Adrenal gland (tissue), 12 donors: ENCODE results near the gene NARS2. TPM values are rescaled to one million over a fixed set of nuclear protein-coding genes. Genes with fewer than 3 reads are reported as not detected.
"Not testable (repeated sequence)": the region's sequence is repeated elsewhere in the genome, so short reads cannot be mapped to it uniquely, and the experiment has no call there.

Source experiments
- DNase-seq, 7 donors: peaks; one replicate each; pipeline ENCODE4 v3.0.0-alpha.2; 2019 to 2020
- H3K27ac ChIP-seq, 5 donors: fragments of 200-600 bp; sonication (generic) in 4 of 5; 1 replicate in 3 of 5; 2 replicates in 2 of 5; pipeline versions ENCODE4 v1.5.1 to v1.8.0; 2016 to 2020; ENCODE audit warnings: mild to moderate bottlenecking in 1 of 5
- H3K27me3 ChIP-seq: fragments of 200-600 bp; 2 replicates; pipeline ENCODE4 v1.8.0; 2021
- H3K36me3 ChIP-seq, 2 donors: fragments of 200-600 bp; replicated peaks in 1 of 2; 1 replicate in 1 of 2; 2 replicates in 1 of 2; pipeline versions ENCODE4 v1.5.1 to v1.8.0; 2018 to 2022
- H3K4me1 ChIP-seq, 2 donors: fragments of 200-600 bp; replicated peaks in 1 of 2; 1 replicate in 1 of 2; 2 replicates in 1 of 2; pipeline versions ENCODE4 v1.5.1 to v1.8.0; 2018 to 2021
- H3K4me3 ChIP-seq, 4 donors: fragments of 200-600 bp; sonication (generic) in 3 of 4; one replicate each; pipeline ENCODE4 v1.5.1; 2016 to 2018
- H3K9me3 ChIP-seq, 3 donors: fragments of 200-600 bp; sonication (generic) in 1 of 3; replicated peaks in 1 of 3; 1 replicate in 2 of 3; 2 replicates in 1 of 3; pipeline versions ENCODE4 v1.5.1 to v1.8.0; 2016 to 2021
- POLR2A ChIP-seq, 2 donors: fragments of 450-650 bp; IDR thresholded peaks; one replicate each; pipeline ENCODE4 v1.6.1; 2017; ENCODE audit warnings: antibody characterized with exemption in 2 of 2, mild to moderate bottlenecking in 2 of 2, moderate library complexity in 1 of 2
- WGBS, 4 donors: extraction: QIAGEN DNeasy Blood & Tissue Kit in 2 of 4; methylation state at CpG; one replicate each; pipeline versions ENCODE4 v1.1.5 to v1.1.7; 2013 to 2017; 5-methylcytosine and 5-hydroxymethylcytosine counted together
- intact Hi-C, 2 donors: fragments of 100-400 bp; cut with DNase I; formaldehyde crosslinking; loops; one replicate each; pipeline versions ENCODE4 v1.14.1 to v1.15.0; 2022 to 2023
- polyA plus RNA-seq, 3 donors: library from polyadenylated mRNA; stranded (reverse); fragments of 200-250 nt in 2 of 3; fragments of 350-450 nt in 1 of 3; fragmentation: Illumina TruSeq in 1 of 3; extraction: RNeasy Lipid Tissue Mini Kit (QIAGEN cat#74804) in 1 of 3; gene quantifications; one replicate each; pipeline ENCODE4 v1.2.3, GENCODE V29; 2013 to 2014
- total RNA-seq, 9 donors: library from RNA; depleted of rRNA in 4 of 9; stranded (reverse); fragments of >200 nt in 4 of 9; fragments of 120-200 nt in 1 of 9; fragmentation: NEBNext Ultra II Directional in 1 of 9; extraction: Animal tissue kit (Norgen Biotek cat#: 25700) in 1 of 9; gene quantifications; one replicate each; pipeline versions ENCODE4 v1.1.0 to v1.2.4, GENCODE V29; 2013 to 2023
- TF ChIP-seq, protein P1 (sequence below), 6 experiments: fragments of 450-650 bp in 4 of 6; fragments of 200-600 bp in 2 of 6; sonication (generic) in 1 of 6; IDR thresholded peaks; 1 replicate in 5 of 6; 2 replicates in 1 of 6; pipeline versions ENCODE4 v1.5.1 to v1.8.0; 2016 to 2021; ENCODE audit warnings: antibody characterized with exemption in 6 of 6, mild to moderate bottlenecking in 2 of 6, moderate library complexity in 1 of 6
- donor health status: healthy with polysubstance abuse.
- donor health status: Bipolar disorder and iron deficiency.
- donor health status: DM: yes; HTN: yes; CAD: no.
- donor health status: DM: no; HTN: no; CAD: no.
- donor health status: DM: no; HTN: no; CAD: no.
- donor health status: DM: yes; HTN: yes; CAD: no.

The NARS2 gene
- total and polyA plus RNA-seq, 12 donors = 8.4 to 33.3 (median 21.1) TPM

DNA sequence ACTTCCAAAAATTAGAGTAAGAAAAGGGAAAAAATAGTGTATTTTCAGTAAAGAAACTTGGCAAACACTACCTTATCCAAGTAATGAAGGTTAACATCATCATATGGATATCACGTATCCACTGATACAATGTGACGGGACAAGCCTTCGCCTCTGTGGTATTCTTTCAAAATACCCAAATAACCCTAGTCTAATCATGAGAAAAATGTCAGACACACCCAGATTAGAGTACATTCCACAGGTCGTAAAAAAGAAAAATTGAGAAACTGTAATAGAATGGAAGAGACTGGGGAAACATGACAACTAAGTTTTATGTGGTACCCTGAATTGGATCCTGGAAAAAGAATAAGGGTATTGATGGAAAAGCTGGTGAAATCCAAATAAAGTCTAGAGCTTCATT, 48.9 kb downstream of the NARS2 start:
- no peaks in the 10 kb centered on the region for H3K27me3 ChIP-seq
- no peak overlapping the region for H3K27ac ChIP-seq
- WGBS, 4 donors = 91 to 96% (median 92%) methylated on average over 4 of the region's 4 CpGs
- H3K4me1 ChIP-seq = no peaks in the 10 kb centered on the region
- no peak for DNase-seq
- no peaks in the 10 kb centered on the region for H3K9me3 ChIP-seq
- no peaks in the 10 kb centered on the region for H3K36me3 ChIP-seq
- intact Hi-C loops = no loop called here
- TF ChIP-seq POLR2A (IDR thresholded peaks at IDR 0.05) = no peak
- TF ChIP-seq, protein P1, sequence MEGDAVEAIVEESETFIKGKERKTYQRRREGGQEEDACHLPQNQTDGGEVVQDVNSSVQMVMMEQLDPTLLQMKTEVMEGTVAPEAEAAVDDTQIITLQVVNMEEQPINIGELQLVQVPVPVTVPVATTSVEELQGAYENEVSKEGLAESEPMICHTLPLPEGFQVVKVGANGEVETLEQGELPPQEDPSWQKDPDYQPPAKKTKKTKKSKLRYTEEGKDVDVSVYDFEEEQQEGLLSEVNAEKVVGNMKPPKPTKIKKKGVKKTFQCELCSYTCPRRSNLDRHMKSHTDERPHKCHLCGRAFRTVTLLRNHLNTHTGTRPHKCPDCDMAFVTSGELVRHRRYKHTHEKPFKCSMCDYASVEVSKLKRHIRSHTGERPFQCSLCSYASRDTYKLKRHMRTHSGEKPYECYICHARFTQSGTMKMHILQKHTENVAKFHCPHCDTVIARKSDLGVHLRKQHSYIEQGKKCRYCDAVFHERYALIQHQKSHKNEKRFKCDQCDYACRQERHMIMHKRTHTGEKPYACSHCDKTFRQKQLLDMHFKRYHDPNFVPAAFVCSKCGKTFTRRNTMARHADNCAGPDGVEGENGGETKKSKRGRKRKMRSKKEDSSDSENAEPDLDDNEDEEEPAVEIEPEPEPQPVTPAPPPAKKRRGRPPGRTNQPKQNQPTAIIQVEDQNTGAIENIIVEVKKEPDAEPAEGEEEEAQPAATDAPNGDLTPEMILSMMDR (IDR thresholded peaks at IDR 0.05) = no peak
- no peak overlapping the region for H3K4me3 ChIP-seq

DNA sequence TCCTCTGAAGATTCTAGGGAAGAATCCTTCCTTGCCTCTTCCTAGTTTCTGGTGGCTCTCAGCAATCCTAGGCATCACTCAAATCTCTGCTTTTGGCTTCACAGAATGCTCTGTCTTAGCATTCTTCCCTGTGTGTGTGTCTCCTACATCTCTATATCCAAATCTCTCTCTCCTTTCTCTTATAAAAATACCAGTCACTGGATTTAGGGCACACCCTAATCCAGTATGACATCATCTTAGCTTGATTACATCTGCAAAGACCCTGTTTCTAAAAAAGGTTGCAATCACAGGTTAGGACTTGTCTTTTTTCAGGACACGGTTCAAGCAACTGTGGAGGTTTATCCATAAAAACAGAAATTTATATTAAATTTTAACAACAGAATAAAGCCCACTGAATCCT, 54.4 kb downstream of the NARS2 start:
- Histone ChIP-seq H3K36me3 (no peaks in the 10 kb centered on the region), H3K4me3 (no peak overlapping the region), H3K9me3 (no peaks in the 10 kb centered on the region), H3K27ac (no peak overlapping the region), H3K4me1 (no peaks in the 10 kb centered on the region), H3K27me3 (no peaks in the 10 kb centered on the region)
- TF ChIP-seq, protein P1 (IDR thresholded peaks at IDR 0.05) = no peak
- no peak for TF ChIP-seq POLR2A (IDR thresholded peaks at IDR 0.05)
- intact Hi-C loops = no loop called here
- no peak for DNase-seq
- WGBS, 4 donors = 93 to 97% (median 95%) methylated on average over 1 of the region's 1 CpG

DNA sequence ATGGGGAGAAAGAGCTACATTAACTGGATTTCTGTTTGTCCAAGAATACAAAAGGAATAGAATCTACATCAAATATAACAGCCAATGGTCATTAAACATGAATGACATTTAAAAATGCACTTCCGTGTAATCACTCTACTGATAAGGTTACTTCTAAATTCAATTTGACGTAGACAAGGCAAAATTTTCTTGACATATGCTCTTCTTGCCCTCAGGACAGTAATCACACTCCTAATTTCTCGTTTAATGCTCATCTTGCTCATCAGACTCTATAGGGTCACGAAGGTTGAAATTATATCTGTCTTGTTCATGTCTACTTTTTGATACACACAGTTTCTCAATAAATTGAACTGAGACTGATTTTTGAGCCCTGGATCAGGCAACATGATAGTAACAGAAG, 58.4 kb downstream of the NARS2 start:
- intact Hi-C loops = no loop called here
- no peaks in the 10 kb centered on the region for H3K4me1 ChIP-seq
- H3K9me3 ChIP-seq = no peaks in the 10 kb centered on the region
- no peaks in the 10 kb centered on the region for H3K27me3 ChIP-seq
- H3K36me3 ChIP-seq = no peaks in the 10 kb centered on the region
- DNase-seq = no peak
- H3K27ac ChIP-seq = peak overlapping the region in 1 of 5 donors; percentile 0
- H3K4me3 ChIP-seq = no peak overlapping the region
- WGBS, 4 donors = 78 to 84% (median 82%) methylated on average over 4 of the region's 4 CpGs
- TF ChIP-seq, protein P1 (IDR thresholded peaks at IDR 0.05) = no peak
- no peak for TF ChIP-seq POLR2A (IDR thresholded peaks at IDR 0.05)

DNA sequence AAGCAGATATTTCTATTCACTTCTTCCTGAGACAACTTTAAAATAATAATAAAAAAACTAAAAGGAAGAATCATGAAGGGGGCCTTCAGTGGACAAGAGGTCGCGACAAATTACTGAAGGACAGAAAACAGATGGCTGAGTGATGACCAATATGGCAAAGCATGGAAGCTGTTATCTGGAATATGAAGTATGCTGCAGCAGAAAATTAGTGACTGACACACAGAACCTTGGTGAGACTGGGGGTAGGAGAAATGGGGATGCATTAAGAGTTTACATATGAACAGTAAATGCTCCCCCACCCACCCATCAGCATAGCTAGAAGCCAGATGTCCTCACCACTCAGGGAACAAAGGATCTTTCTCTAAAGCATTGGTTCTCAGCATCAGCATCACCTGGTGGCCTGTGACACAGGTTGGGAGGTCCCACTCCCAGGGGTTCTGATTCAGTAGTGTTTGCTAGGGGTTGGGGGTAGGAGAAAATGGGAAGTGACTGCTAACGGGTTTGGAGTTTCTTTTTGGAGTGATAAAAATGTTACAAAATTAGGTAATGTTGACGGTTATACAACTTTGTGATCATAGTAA, 59.7 kb downstream of the NARS2 start:
- H3K36me3 ChIP-seq = no peaks in the 10 kb centered on the region
- no peaks in the 10 kb centered on the region for H3K4me1 ChIP-seq
- DNase-seq = no peak
- intact Hi-C loops = no loop called here
- no peak overlapping the region for H3K4me3 ChIP-seq
- no peaks in the 10 kb centered on the region for H3K27me3 ChIP-seq
- peaks cover 0 to 9% (median 0%) of the 10 kb centered on the region in 3 donors for H3K9me3 ChIP-seq
- WGBS, 4 donors = 56 to 83% (median 61%) methylated on average over 4 of the region's 4 CpGs
- TF ChIP-seq, protein P1 (IDR thresholded peaks at IDR 0.05) = no peak
- TF ChIP-seq POLR2A (IDR thresholded peaks at IDR 0.05) = no peak
- H3K27ac ChIP-seq = no peak overlapping the region

DNA sequence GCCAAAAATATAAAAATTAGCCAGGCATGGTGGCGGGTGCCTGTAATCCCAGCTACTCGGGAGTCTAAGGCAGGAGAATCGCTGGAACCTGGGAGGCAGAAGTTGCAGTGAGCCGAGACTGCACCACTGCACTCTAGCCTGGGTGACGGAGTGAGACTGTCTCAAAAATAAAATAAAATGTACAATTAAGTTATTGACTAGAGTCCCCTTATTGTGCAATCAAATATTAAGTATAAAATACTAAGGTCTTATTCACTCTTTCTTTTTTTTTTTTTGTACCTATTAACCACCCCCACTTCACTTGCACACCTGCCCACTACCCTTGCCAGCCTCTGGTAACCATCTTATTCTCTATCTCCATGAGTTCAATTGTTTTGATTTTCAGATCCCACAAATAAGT, 61.6 kb downstream of the NARS2 start:
- intact Hi-C loops, H3K4me3 ChIP-seq, H3K27ac ChIP-seq, DNase-seq, H3K4me1 ChIP-seq, H3K36me3 ChIP-seq, H3K27me3 ChIP-seq: not testable (repeated sequence)
- WGBS, 4 donors = 86 to 99% (median 94%) methylated on average over 5 of the region's 5 CpGs
- peaks cover 0 to 14% (median 0%) of the 10 kb centered on the region in 3 donors for H3K9me3 ChIP-seq
